SHP77 treated with DMSO at 0.1 percent for 48 hours (cell line): Measurements from ENCODE around the gene SPECC1L.

ENCODE experiments used
- DNase-seq: peaks from one replicate; lab custom pipeline; 2025; lab: John Stamatoyannopoulos, UW

SPECC1L gene

GRCh38 chr22:24428751-24429410 is 158.2 kb downstream of the SPECC1L start:
- no peak for DNase-seq

DNA sequence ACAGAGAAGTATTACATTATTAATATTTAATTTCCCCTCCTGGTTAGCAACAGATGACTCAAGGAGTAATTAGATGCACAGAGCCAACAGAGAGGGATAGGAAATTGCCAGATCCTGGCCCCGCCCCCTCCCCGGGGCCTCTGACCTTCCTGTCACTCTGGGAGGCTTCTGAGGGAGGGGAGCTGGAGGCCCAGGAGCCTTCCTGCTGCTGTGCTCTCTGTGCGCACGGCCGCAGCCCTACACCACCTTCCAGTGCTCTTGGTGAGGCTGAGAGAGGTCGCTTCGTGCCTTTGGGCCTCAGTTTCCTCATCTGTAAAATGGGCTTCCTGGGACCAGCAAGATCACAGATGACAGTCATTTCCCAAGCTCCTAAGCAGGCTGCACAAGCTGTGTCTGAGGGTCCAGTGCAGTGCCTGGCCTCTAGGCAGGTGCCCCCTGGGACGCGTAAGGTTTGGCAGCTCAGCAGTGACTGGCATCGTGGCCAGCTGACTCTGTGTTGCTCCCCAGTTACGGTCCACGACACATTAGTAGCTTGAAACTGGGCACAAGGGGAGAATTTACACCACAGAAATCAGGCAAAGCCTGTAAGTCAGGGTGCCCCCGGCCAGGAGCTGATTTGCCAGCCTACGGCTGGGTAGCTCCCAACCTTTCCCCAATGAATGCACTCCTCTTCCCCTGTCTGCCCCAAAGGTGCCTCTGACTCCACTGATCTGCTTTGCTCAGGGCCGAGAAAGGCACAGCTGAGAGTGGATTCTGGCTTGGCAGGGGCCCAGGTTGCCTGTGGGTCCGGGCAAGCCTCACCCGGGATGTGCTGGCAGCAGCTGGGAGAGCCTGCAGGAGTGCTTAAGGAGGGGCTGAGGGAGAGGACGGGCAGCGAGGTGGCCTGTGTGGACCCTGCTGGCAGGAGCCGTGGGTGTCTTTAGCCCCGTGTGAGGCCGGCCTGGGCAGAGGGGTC is 159.1 kb downstream of the SPECC1L start:
- no peak for DNase-seq

DNA sequence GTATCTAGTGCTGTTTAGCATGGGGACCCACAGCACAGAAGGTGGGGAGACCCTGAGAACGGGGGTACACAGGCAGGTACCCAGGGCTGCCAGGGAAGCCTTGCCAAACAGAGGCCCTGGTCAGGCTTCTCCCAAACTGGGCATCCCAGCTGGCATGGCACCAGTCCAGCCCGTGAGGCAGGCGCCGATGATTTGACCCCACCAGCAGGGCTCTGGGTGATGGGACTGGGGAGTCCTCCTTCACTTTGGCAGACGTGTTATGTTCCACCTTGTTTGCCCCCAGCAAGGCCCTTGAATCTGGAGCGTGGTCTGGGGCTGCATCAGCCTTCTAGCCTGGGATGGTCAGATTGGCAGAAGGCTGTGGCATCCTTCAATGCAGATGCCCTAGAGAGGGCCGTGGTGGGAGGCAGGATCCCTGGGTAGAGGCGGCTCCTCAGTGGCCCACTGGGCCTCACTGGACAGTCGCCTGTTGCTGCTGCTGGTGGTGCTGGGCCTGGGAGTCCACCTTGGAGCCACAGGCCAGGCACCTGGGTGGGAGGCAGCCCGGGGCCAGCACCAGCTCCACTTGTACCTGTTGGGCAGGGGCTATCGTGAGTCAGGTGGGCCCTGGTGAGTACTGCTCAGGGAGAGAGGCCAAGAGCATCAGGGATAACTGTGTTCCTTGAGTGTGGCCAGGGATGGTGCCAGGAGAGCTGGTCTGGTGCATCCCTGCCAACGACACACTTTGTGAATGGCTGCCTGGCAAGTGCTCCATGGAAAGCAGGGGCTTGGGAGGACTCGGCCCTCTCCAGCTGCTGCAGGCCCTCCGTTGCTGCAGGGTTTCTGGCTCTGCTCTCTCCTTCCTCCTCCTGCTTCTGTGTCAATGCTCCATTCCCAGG is 160.0 kb downstream of the SPECC1L start:
- DNase-seq: no peak

GRCh38 chr22:24431309-24432034 is 160.8 kb downstream of the SPECC1L start:
- no peak for DNase-seq

GRCh38 chr22:24432059-24432853 is 161.6 kb downstream of the SPECC1L start:
- DNase-seq: peak; percentile 22

DNA sequence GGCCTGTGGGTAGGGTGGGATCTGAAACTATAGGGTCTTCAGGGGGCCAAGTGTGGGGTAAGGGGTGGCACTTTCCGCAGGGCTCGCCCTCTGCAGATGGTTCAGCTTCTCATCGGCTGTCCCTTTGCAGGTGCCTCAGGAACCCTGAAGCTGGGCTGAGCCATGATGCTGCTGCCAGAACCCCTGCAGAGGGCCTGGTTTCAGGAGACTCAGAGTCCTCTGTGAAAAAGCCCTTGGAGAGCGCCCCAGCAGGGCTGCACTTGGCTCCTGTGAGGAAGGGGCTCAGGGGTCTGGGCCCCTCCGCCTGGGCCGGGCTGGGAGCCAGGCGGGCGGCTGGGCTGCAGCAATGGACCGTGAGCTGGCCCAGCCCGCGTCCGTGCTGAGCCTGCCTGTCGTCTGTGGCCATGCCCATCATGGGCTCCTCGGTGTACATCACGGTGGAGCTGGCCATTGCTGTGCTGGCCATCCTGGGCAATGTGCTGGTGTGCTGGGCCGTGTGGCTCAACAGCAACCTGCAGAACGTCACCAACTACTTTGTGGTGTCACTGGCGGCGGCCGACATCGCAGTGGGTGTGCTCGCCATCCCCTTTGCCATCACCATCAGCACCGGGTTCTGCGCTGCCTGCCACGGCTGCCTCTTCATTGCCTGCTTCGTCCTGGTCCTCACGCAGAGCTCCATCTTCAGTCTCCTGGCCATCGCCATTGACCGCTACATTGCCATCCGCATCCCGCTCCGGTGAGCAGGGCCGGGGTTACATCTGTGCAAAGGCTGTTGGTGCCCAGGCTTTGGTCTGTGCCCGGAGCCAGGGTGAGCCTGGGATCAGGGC is 162.6 kb downstream of the SPECC1L start:
- no peak for DNase-seq

DNA sequence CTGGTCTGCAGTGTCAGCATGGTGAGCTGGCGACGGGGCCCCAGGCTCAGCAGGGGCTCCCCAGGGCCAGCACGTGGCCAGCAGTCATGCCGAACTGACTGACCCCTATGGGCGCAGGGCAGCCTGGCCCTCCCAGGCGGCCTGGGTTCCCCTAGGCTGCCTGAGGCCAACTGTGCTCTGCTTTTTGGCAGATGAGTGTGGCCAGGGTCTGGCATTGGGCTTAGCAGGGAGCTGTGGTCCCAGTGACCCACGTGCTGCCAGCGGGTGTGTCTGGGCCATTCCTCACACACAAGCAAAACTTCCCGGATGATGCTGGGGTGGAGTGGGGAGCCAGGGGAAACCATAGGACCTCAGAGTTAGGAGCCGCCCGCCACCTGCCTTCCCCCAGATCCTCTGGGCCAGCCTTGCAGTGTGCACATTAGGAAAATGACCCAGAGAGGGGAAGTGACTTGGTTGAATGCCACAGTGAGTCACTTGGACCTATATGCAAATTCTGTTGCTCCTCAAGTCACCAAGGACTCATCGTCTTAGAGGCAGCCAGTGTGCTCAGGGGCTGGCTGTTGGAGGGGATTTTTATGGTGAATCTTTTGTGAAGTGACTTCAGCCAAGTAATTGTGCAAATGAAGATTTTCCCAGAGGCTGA is 163.3 kb downstream of the SPECC1L start:
- no peak for DNase-seq

DNA sequence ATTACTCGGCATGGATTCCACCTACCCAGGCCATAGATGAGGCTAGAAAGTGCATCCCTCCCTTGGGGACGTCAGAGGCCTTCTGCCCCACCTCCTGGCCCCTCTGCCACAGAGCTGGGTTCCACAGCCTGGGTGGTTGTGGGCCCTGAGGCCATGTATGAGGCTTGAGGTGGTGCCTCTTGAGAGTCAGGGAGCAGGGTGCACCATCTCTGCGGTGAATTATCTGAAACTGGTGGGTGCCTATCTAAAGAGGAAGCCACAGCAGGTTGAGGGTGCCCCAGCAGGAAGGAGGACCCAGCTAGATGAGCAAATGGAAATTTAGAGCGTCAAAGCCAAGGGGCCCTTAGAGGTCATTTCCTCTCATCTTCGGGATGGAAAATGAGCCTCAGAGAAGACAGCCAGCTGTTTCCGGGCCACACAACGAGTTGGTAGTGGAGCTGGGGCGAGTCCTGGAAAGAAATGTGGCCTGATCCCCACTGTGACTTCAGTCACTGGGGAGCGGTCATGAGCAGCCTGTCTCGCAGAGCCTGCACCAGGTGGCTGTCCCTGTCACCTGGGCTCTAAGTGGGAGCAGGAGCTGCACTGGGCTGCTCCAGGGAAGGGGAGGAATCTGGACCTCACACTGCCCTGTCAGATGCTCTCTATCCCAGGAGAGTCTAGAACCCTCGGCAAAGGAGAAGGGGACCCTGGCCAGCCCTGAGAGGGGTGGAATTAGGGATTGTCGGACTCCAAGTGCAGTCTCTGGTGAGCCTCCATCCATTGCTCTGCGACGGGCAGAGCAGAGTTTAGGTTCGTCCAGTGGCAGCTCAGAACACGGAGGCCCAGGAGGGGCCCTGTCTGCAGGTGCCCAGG is 164.1 kb downstream of the SPECC1L start:
- no peak for DNase-seq

- no peak for DNase-seq
Observed at GRCh38 chr22:24435323-24435645, 164.7 kb downstream of the SPECC1L start.

DNA sequence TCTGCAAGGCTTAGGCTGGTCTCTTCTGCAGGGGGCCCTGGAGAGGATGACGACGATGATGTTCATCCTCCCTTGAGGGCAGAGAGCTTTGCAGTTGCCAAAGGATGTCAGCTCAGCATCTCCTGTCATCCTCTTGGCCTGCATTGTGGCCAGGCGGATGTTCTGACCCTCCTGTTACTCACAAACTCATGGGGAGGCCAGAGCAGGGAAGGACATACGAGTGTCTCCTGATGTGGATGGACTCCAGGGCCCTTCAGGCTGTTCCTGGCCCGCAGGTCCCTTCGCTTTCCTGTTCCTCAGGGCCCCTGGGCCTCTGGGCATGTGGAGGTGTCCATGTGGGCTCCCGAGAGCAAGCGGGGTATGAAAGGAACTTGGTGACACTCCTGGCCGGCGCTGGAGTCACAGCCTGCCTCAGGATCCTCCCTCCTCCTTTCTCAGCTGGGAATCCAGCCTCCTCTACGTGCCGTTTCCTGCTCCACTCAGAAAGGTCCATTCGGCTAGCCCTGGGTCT is 165.3 kb downstream of the SPECC1L start:
- DNase-seq: no peak

- DNase-seq: no peak
Observed at GRCh38 chr22:24436553-24436952, 165.9 kb downstream of the SPECC1L start.

DNA sequence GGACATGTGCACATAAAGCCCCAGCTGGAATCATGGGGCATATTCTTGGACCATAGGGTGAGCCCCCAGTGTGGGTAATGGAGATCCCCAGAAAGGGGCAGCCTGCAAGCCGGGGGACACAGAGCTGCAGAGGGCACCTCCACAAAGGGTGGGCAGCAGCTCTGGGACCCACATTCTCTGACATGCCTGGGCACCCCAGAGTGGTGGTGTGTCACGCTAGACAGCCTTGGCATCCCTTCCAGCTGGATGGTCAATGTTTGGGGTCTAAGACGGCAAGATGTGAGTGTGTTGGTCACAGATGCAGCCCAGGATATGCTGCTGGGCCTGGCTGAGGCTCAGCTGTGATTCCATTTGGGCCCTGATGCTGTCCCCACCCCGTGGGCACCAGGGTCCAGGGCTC is 166.5 kb downstream of the SPECC1L start:
- DNase-seq: no peak

- DNase-seq: no peak
Observed at GRCh38 chr22:24437741-24438328, 167.2 kb downstream of the SPECC1L start.

DNA sequence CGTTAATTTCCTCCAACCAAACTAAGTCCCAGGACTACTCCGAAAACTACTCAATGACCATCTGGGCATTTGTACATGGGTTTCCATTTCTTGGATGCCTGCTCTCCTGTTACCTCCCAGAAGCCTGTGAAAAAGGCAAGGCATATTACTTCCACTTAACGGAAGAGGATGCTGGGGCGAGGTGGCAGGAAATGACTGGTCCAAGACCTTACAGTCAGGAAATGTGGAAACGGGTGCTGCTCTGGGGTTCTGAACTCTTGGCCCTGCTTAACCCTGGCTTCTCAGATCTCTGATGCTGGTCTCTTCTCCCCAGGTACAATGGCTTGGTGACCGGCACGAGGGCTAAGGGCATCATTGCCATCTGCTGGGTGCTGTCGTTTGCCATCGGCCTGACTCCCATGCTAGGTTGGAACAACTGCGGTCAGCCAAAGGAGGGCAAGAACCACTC is 169.7 kb downstream of the SPECC1L start:
- no peak for DNase-seq

DNA sequence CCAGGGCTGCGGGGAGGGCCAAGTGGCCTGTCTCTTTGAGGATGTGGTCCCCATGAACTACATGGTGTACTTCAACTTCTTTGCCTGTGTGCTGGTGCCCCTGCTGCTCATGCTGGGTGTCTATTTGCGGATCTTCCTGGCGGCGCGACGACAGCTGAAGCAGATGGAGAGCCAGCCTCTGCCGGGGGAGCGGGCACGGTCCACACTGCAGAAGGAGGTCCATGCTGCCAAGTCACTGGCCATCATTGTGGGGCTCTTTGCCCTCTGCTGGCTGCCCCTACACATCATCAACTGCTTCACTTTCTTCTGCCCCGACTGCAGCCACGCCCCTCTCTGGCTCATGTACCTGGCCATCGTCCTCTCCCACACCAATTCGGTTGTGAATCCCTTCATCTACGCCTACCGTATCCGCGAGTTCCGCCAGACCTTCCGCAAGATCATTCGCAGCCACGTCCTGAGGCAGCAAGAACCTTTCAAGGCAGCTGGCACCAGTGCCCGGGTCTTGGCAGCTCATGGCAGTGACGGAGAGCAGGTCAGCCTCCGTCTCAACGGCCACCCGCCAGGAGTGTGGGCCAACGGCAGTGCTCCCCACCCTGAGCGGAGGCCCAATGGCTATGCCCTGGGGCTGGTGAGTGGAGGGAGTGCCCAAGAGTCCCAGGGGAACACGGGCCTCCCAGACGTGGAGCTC is 170.2 kb downstream of the SPECC1L start:
- no peak for DNase-seq

DNA sequence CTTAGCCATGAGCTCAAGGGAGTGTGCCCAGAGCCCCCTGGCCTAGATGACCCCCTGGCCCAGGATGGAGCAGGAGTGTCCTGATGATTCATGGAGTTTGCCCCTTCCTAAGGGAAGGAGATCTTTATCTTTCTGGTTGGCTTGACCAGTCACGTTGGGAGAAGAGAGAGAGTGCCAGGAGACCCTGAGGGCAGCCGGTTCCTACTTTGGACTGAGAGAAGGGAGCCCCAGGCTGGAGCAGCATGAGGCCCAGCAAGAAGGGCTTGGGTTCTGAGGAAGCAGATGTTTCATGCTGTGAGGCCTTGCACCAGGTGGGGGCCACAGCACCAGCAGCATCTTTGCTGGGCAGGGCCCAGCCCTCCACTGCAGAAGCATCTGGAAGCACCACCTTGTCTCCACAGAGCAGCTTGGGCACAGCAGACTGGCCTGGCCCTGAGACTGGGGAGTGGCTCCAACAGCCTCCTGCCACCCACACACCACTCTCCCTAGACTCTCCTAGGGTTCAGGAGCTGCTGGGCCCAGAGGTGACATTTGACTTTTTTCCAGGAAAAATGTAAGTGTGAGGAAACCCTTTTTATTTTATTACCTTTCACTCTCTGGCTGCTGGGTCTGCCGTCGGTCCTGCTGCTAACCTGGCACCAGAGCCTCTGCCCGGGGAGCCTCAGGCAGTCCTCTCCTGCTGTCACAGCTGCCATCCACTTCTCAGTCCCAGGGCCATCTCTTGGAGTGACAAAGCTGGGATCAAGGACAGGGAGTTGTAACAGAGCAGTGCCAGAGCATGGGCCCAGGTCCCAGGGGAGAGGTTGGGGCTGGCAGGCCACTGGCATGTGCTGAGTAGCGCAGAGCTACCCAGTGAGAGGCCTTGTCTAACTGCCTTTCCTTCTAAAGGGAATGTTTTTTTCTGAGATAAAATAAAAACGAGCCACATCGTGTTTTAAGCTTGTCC is 171.0 kb downstream of the SPECC1L start:
- DNase-seq: no peak
